ENCODE data around the gene HVCN1. TPM values are rescaled to one million over a fixed set of nuclear protein-coding genes. Genes with fewer than 3 reads are reported as not detected.

Gene HVCN1, protein sequence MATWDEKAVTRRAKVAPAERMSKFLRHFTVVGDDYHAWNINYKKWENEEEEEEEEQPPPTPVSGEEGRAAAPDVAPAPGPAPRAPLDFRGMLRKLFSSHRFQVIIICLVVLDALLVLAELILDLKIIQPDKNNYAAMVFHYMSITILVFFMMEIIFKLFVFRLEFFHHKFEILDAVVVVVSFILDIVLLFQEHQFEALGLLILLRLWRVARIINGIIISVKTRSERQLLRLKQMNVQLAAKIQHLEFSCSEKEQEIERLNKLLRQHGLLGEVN
- total RNA-seq = 6.9 TPM

DNA sequence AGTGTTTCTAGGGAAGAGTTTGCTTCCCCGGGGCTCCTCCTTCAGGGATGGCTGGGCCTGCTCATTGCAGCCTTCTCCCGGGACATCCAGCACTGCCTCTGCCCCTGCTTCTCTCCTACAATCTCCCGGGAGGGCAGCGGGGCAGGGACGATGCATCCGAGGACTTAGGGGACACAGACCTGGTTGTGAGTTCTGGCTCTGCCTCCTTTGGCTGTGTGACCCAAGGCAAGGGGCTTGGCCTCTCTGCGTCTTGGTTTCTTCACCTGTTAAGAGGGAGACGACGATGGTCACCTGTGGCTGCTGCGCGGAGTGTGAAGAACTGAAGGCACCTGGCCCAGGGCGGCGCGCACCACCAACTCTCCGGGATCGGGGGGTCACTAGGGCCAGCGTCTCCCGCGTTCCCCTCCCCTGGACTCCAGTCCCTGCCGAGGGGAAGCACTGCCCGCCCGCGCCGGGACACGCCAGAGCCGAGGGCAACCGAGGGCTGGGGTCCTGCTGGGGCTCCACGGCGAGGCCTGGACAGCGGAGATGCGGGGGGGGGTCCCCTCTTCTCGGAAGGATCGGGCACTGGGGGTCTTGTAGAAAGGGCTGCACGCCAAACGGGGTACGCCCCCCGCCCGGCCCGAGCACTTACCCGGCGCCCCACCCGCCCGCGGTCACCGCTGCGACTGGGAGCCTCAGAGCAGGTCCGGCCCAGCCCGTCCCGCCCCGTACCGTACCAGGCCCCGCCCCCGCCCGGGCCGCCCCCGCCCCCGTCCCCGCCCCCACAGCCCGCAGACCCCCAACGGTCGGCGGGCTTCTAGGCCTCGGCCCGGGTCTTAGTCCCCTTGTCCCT is at the start of gene HVCN1:
TSS of gene HVCN1 (minus strand) at position 670 of the 835 bp plus-strand sequence. CDS start 5,870 bp downstream, outside the sequence.

DNA sequence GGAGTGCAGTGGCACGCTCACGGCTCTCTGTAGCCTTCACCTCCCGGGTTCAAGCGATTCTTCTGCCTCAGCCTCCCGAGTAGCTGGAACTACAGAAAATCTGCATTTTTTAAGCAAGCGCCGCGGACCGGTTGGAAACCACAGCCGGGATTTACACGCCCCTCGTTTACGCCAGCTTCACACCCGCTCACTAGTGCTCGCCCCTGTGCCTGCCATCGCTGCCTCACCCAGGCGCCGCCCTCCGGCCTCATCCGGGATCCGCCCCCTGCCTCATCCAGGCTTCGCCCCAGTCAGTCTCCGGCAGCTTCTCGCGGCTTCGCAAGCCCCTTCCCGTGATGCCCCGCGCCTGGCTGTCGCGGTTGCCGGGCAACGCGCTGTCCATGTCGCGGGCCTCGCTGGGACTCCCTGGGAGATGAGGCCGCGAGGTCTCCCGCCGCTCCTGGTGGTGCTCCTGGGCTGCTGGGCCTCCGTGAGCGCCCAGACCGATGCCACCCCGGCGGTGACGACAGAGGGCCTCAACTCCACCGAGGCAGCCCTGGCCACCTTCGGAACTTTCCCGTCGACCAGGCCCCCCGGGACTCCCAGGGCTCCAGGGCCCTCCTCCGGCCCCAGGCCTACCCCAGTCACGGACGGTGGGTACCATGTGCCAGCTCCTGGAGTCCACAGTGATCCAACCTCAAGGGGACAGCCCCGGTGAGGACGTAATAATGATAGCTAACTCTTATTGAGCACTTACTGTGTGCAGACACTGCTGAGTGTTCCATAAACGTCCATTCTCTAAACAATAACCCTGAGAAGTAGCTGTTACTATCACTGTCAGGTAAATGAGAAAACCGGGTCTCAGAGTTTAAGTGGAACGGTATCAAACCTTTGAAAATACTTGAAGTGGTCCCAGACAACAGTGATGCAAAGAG is 74.9 kb downstream of the HVCN1 start, which contains the start of gene TCTN1:
TSS of gene TCTN1 (plus strand) at position 359 of the 914 bp plus-strand sequence. CDS start at position 413, 54 bp downstream.

Small RNA genes lying within 50 kb of the gene (small RNA-seq; reads per million reads assigned to genes)
- not detected for gene RN7SL387P

Other genes with a start within 250 kb of the HVCN1 start
- gene ARPC3, start 238.8 kb downstream of the HVCN1 start, total RNA-seq = 156 TPM
- gene GPN3, start 220.9 kb downstream of the HVCN1 start, total RNA-seq = 16.6 TPM
- gene FAM216A, start 220.3 kb downstream of the HVCN1 start, total RNA-seq = 42.2 TPM
- gene VPS29, start 187.0 kb downstream of the HVCN1 start, total RNA-seq = 105 TPM
- gene RAD9B, start 186.8 kb downstream of the HVCN1 start, total RNA-seq = 1.6 TPM
- gene PPTC7, start 105.8 kb downstream of the HVCN1 start, total RNA-seq = 17.5 TPM
- gene TCTN1, start 75.0 kb downstream of the HVCN1 start, total RNA-seq = 58.6 TPM
- gene PPP1CC, start 53.8 kb upstream of the HVCN1 start, total RNA-seq = 141 TPM
- gene CCDC63, start 157.9 kb upstream of the HVCN1 start, total RNA-seq = not detected
- gene MYL2, start 231.5 kb upstream of the HVCN1 start, total RNA-seq = not detected

Data from diencephalon (tissue), 1 donor.